NCI-H1694 (cell line): ENCODE results near the gene NPNT.

Source experiments
- DNase-seq: peaks from one replicate; lab custom pipeline; 2025; lab: John Stamatoyannopoulos, UW

The NPNT gene

DNA sequence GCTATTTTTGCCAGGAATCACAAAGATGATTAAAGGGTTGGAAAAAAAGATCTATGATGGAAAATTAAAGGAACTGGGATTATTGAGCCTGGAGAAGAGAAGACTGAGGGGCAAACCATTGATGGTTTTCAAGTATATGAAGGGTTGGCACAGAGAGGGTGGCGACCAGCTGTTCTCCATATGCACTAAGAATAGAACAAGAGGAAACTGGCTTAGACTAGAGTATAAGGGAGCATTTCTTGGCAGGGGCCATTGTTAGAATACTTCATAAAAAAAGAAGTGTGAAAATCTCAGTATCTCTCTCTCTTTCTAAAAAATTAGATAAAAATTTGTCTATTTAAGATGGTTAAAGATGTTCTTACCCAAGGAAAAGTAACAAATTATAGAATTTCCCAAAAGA is 75.1 kb downstream of the NPNT start:
- DNase-seq = no peak

GRCh38 chr4:105971036-105971435 is 75.8 kb downstream of the NPNT start:
- no peak for DNase-seq

- DNase-seq = no peak
Observed at GRCh38 chr4:105972946-105973621, 77.8 kb downstream of the NPNT start.

- no peak for DNase-seq
Observed at GRCh38 chr4:105976915-105977314, 81.6 kb downstream of the NPNT start.

DNA sequence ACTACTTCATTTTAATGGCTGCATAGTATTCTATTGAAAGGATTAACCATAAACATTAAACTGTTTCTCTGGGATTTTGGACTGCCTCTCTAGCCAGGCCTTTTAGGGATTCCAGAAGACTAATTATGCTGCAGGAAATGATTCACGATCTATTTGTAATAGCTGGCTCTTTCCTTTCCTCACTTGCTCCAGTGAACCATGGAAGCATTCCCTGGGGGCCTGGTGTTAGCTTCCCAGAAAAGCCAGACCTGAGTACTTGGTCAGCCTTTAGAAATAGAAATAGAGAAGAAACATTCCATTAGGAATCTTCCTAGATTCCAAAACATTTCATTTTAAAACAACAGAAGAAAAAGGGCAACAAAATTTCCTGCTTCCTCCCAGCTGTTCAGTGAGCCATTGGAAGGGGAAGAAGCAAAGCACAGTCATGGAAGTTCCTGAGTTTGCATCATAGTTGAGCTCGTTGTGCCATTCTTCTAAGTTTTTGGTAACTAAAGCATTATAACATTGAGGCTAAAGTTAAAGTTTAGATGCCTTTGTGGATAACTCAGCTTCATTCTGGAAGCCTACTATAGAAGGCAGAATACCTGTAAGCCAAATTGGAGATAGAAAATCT is 83.5 kb downstream of the NPNT start:
- no peak for DNase-seq

DNA sequence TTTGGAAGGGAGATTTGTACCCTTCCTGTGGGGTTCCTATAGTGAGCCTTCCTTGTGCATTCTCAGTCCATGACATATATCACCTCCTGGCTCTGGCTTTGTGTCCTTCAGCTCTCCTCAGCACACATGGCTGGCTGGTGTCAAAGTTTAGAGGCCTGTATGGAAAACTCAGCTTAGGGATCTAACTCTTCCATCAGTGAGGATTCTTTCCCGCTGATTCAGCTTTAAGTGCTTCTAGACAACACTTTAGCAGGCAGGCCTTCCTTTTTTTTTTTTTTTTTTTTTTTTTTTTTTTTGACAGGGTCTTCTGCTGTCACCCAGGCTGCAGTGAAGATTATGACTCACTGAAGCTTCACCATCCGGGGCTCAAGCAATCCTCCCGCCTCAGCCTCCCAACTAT is 84.2 kb downstream of the NPNT start:
- DNase-seq = no peak

DNA sequence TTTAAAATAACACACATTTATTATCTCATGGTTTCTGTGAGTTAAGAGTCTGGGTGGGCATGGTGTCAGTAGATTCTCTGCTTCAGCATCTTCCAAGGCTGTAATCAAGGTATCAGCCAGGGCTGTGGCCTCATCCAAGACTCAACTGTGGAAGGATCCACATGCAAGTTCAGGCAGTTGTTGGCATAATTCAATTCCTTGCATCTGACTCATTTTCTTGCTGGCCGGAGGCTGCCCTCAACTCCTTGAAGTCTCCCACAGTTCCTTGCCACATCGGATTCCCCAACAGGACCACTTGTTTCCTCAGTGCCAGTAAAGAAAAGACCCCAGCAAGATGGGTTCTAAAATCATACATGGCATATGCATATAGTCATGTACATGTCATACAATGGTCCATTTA is 93.4 kb downstream of the NPNT start:
- DNase-seq = no peak

- no peak for DNase-seq
Observed at GRCh38 chr4:105989485-105990242, 94.4 kb downstream of the NPNT start.

DNA sequence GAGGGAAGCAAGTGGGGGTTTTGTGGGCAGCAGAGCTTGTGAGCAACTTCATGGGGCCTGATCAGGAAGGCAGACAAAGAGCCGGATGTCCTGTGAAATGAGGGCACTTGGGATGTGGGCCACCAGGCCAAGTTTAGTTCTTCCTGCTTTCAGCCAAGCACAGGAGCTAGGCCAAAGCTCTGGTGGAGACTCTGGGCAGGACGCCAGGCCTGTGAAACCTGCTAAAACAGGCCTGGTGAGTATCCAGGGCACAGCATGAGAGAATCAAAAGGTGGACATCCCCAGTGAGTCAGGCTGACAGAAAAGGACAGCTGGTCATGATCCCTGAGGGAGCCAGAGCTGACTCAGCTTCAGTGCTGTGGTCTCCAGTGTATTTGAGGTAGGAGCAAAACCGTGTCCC is 95.7 kb downstream of the NPNT start:
- DNase-seq = no peak

- no peak for DNase-seq
Observed at GRCh38 chr4:105991726-105992125, 96.5 kb downstream of the NPNT start.

DNA sequence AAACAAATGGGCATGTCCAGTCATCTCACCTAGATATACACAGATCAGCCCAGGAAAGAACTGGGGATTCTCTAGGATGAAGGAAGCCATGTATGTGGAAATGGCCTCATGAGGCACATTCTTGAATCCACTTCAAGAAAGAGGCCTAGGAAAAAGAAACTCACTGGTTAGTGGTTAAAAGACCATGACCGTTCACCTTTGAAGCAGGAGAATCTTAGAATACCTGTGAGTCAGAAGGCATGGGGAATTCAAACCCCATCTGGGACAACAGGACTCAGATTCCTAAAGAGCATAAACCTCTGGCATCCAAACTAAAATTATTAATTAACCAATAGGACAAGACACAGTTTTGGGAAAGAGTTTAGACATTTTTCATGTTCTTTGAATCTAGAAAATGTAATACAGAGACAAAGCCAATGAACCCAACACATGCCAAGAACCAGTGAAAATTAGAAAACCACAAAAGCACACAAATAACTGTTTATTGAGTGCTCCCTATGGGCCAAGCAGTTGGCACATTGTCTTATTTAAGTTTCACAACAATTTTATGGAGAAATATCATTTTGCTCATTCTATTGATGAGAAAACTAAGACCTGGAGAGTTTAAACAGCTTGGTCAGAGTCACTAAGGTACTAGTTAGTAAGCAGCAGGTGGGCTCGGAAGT is 97.5 kb downstream of the NPNT start:
- DNase-seq = no peak

- DNase-seq = no peak
Observed at GRCh38 chr4:105994061-105994460, 98.8 kb downstream of the NPNT start.

- no peak for DNase-seq
Observed at GRCh38 chr4:105994841-105995501, 99.7 kb downstream of the NPNT start.

- no peak for DNase-seq
Observed at GRCh38 chr4:105996845-105997244, 101.6 kb downstream of the NPNT start.

DNA sequence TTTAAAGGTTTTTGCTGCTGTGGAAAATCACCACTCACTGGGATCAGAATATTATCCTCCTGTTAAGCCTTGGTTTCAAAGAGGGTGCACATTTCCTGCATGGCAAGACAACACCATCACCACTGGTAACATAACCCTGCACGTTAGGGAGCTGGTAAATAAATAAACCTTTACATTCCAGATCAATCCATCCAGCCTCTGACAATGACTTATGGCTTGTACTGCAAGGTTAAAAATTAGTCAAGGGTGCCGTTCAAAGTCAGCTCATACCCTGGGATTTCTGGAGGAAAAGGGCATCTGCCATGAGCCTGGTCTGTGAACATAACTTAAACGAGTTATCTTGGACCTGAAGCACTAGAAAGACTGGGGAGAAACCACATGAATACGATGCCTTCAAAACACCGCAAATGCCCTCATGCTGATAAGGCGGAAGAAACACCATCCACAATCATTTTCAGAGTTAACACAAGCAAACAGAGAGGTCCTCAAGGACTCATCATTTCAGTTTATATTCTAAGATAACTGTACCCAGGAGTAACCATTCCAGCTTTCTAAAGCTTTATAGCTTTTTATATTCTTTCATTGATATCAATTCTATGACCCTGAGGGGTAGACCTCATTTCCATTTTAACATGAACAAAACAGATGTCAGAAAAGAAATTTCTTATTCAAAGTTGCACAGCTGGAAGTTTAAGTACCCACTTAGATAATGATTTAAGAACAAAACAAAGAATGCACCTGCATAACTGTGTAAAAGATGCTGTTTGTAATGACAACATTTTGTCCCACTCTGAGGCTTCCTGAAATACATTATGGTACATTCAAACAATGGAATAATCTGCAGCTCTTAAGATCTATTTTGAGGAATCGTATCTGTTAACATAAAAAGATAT is 103.1 kb downstream of the NPNT start:
- no peak for DNase-seq

- no peak for DNase-seq
Observed at GRCh38 chr4:106002994-106003393, 107.7 kb downstream of the NPNT start.

DNA sequence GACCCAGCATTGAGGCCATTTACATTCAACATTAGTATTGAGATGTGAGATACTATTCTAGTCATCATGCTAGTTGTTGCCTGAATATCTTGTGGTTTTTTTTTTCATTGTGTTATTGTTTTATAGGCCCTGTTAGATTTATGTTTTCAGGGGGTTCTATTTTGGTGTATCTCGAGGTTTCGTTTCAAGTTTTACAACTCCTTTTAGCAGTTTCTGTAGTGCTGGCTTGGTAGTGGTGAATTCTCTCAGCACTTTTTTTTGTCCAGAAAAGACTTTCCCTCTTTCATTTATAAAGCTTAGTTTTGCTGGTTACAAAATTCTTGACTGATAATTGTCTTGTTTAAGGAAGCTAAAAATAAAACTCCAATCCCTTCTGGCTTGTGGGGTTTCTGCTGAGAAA is 115.5 kb downstream of the NPNT start:
- DNase-seq = no peak

GRCh38 chr4:106011387-106011786 is 116.1 kb downstream of the NPNT start:
- no peak for DNase-seq

- no peak for DNase-seq
Observed at GRCh38 chr4:106017975-106018374, 122.7 kb downstream of the NPNT start.

DNA sequence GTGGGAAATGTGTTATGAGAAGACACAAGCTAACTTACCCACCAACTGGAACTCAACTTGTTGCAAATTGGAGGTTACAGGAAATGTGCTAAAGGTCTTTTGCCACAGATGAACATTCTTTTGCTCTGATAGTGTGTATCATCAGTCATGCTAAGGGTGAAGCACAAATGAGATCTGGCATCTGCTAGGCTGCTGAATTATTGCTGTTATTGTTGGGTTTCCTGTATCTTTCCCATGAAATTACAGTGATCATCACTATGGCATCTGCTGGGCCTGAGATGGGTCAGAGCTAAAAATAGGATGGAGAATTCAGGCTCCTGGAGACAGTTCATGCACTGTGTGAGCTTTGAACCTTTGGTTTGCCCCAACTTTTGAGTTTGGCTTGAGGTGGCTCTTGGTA is 124.5 kb downstream of the NPNT start:
- DNase-seq = no peak
